GM21717 (cell line): ENCODE results near the gene FBXO31.
"Not testable (repeated sequence)": the region's sequence is repeated elsewhere in the genome, so short reads cannot be mapped to it uniquely, and the experiment has no call there.

Source experiments
- ATAC-seq: cut with Tn5 transposase; IDR thresholded peaks from one replicate; pipeline ENCODE4 v1.9.1; 2021; ENCODE audit warnings: mild to moderate bottlenecking, moderate library complexity; ENCODE audit not compliant: unreplicated experiment

FBXO31 gene

DNA sequence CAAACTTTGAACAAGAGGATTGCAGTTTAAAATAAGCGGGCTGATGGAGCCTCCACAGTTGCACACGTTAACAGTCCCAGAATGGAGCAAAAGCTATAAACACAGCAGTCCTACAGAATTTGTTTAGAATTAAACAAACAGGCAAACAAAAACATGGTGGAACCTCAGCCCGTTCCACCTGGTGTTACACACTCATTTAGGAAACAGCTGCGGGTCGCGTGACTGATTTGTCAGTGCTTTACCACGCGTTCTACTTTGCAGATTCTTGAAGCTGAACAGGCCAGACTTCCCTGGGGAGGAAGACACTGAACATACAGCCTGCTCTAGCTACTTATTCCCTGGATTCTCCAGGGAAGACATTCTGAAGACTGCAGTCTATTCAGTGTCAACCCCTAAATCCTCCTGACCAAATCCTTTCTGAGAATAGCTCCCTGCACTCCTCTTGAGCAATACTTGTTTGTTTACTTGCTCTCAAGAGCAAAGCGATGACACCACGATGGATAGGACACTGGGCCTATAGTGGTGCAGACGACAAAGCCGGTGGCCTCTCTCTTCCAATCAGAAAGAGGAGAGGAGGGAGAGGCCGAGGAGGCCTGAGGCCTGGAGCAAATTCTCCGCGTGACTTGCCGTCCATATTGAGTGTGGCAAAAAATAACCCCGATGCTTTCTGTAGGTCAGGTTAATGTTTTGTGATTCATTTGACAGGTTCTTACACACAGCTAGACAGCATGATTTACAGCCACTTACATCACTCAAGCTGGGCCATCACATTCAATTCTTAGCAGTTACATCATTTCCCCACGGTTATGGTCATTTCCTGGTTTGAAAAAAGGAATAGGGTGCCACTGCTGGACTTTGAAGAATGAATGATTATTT is 4.6 kb upstream of the FBXO31 start:
- peak; percentile 49 for ATAC-seq

DNA sequence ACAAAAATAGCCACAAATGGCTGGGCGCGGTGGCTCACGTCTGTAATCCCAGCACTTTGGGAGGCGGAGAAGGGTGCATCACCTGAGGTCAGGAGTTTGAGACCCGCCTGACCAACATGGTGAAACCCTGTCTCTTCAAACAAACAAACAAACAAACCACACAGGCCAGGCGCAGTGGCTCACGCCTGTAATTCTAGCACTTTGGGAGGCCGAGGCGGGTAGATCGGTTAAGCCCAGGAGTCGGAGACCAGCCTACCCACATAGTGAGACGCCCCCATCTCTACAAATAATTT is 1.2 kb upstream of the FBXO31 start:
- ATAC-seq, result not testable (repeated sequence)

DNA sequence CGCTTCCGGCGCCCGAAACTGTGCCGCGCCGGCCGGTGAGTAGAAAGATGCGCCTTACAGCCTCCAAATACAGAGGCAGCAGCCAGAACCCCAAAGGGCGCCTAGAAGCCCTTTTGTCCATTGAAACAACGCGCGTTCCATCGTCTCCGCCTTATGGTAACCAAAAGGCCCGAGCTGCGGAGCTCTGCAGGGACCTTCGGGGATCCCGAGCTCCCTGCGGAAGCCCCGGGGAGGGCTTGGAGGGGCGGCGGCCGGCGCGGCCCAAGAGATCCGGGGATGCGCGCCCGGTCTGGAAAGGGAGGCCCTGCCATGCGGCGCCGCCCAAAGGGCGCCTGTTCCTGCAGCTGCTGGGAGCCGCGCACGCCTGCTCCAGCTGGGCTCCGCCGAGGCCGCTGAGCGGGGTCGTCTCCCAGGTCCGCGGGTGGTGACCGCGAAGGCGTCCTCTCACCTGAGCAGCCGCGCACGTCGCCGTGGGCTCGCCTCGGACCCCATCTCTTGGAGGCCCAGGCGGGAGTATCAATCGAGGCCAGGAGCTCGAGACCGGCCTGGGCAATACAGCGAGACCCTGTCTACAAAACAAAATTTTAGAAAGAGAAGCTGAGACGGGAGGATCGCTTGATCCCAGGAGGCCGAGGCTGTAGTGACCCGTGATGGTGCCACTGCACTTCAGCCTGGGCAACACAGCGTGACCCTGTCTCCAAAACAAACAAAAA is 742 bp upstream of the FBXO31 start:
- peak; percentile 26 for ATAC-seq

- ATAC-seq, result no peak
Observed at GRCh38 chr16:87382023-87382785, 1.4 kb downstream of the FBXO31 start.

GRCh38 chr16:87380881-87381280 is 2.7 kb downstream of the FBXO31 start:
- ATAC-seq, result no peak

- no peak for ATAC-seq
Observed at GRCh38 chr16:87380403-87380802, 3.2 kb downstream of the FBXO31 start.

DNA sequence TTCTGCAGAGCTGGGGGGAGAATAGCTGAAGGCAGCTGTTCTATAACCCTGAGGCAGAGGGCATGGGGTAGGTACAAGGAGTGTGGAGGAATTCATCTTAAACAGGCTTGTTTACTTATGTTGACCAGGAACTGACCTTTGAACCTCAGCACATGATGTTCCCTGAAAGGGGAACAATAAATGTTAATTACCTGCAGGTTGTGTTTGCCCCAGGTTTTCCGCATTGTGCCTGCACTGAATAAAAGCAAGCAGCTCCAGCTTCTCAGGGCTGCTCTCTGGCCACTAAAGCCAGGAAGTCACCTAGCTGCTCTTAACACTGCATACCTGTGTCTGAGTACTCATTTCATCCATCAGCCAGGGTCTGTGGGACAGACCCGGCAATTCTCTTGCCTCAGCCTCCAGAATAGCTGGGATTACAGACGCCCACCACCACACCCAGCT is 4.2 kb downstream of the FBXO31 start:
- not testable (repeated sequence) for ATAC-seq

- ATAC-seq, result no peak
Observed at GRCh38 chr16:87376660-87377059, 6.9 kb downstream of the FBXO31 start.

GRCh38 chr16:87375426-87376135 is 8.0 kb downstream of the FBXO31 start:
- no peak for ATAC-seq

- no peak for ATAC-seq
Observed at GRCh38 chr16:87374313-87374712, 9.3 kb downstream of the FBXO31 start.

DNA sequence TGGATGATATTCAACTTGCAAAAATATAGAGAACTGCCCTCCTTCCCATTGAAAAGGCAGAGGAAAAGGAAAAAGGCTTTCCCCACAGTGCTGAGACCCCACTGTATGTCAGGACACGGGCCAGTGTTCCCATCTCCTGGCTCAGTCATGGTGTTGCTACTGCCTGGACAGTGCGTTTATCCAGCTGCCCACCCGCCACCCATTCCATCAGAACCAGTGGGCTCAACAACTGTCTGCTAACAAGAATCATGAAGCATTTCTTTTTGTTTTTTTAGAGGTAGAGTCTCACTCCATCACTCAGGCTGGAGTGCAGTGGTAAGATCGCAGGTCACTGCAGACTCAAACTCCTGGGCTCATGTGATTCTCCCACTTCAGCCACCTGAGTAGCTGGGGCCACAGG is 11.3 kb downstream of the FBXO31 start:
- no peak for ATAC-seq

GRCh38 chr16:87371261-87371866 is 12.2 kb downstream of the FBXO31 start:
- no peak for ATAC-seq

DNA sequence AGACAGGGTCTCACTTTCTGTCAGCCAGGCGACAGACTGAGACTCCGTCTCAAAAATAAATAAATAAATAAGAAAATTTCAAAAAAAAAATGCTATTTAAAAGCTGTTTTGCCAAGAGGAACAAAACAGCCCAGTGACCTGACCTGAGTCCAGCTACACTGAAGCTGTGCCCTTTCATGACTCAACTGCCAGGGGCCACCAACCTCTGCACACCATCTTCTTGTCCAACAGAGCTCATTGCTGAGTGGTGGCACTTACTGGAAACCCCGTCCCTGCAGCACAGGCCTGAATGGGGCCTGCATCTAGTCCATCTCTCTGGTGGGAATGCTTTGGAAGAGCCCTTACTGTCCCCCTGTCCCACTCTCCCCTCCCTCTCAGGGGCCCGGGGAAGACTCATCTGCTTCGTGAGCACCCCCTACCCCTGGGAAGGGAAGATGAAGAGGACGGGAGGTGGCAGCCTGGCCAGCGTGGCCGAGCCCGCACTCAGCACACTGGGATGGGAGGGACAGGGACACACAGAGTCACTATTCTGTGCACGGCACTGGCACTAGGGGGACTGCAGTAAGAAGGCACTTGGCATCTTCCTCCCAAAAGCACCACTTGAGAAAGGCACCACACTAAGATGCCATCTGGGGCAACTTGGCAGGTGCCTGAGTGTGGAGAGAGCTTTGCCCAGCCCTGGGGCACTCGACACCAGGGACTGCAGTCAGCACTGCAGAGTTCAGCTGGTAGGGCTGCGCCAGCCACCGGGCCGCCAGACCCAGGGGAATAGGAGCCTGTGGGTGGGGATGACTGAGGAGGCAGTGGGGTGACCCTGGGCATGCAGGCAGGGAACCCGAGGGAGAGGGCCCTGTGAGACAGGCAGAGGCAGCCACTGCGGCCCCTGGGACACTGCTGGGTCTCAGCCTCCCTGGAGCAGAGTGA is 13.5 kb downstream of the FBXO31 start:
- no peak for ATAC-seq

GRCh38 chr16:87369117-87369765 is 14.3 kb downstream of the FBXO31 start:
- ATAC-seq, result no peak

- ATAC-seq, result no peak
Observed at GRCh38 chr16:87368029-87368770, 15.4 kb downstream of the FBXO31 start.

GRCh38 chr16:87367529-87367928 is 16.0 kb downstream of the FBXO31 start:
- no peak for ATAC-seq

DNA sequence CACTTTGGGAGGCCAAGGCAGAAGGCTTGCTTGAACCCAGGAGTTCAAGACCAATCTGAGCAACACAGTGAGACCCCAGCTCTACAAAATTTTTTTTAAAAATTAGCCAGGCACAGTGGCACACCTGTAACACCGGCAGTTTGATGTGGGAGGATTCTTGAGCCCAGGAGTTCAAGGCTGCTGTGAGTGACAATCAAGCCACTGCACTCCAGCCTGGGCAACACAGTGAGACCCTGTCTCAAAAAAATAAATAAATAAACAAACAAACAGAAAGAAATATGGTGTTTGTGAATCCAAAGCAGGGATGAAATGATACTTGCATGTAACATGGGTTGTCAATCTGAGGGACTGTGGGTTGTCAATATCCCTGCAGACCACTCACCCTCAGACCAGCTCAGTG is 16.6 kb downstream of the FBXO31 start:
- ATAC-seq, result no peak

GRCh38 chr16:87366288-87366687 is 17.3 kb downstream of the FBXO31 start:
- ATAC-seq, result no peak
